Stimulated activated CD4-positive, alpha-beta T cell treated with anti-CD3 and anti-CD28 coated beads, Interleukin-2, amount 100 ng/mL, for 4 hours (primary cell): ENCODE results near the gene TACR2.
A peak's percentile ranks its signal among the peaks of the same experiment; 100 is the strongest.

Experiments used
- DNase-seq: peaks from one replicate; pipeline ENCODE4 v3.0.0-alpha.2; 2020; ENCODE audit warnings: low read depth

The TACR2 gene

DNA sequence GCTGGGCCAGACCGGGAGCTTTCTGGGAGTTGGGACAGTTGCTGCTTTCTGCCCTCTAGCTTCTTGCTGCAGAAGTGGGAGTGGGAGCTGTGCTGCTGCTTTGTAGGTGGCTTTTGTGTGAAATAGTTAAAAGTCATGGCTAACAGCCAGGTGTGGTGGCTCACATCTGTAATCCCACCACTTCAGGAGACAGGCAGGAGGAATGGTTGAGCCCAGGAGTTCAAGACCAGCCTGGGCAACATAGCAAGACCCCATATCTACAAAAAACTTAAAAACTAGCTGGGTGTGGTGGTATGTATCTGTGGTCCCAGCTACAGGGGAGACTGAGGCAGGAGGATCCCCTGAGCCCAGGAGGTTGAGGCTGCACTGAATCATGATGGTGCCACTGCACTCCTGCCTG, 13.7 kb downstream of the TACR2 start:
- no peak for DNase-seq

DNA sequence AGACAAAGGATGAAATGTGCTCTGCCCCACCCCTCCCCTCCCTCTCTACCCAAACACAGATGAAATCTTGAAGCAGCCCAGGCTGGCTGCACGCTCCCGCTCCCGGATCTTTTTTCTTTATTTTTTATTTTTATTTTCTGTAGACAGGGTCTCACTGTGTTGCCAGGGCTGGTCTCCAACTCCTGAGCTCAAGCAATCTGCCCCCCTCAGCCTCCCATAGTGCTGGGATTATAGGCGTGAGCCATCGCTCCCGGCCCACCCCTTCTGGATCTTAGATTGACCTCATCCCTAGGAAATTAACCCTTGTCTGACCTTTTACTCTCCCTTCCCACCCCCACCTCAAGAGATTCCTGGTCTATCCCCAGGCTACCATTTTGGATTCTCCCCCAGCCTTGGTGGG, 14.3 kb downstream of the TACR2 start:
- no peak for DNase-seq

DNA sequence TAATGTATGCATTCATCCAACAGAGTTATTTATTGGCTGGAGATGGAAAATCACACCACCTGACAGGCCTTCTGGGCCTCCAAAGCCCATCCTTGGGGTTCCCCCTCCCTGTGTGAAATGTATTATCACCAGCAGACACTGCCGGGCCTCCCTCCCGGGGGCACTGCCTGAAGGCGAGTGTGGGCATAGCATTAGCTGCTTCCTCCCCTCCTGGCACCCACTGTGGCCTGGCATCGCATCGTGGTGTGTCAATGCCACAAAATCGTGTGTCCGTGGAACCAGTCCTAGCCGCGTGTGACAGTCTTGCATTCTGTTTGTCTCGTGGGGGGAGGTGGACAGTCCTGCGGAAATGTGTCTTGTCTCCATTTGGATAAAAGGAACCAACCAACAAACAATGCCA, 15.3 kb downstream of the TACR2 start:
- no peak for DNase-seq

DNA sequence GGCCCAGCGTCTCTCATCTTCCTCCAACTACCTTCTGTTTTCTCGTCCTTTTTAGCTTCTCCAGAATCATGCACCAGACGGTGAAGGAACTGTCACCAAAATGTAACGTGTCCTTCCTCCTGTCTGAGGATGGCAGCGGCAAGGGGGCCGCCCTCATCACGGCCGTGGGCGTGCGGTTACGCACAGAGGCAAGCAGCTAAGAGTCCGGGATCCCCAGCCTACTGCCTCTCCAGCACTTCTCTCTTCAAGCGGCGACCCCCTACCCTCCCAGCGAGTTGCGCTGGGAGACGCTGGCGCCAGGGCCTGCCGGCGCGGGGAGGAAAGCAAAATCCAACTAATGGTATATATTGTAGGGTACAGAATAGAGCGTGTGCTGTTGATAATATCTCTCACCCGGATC, 15.8 kb downstream of the TACR2 start:
- DNase-seq = no peak

DNA sequence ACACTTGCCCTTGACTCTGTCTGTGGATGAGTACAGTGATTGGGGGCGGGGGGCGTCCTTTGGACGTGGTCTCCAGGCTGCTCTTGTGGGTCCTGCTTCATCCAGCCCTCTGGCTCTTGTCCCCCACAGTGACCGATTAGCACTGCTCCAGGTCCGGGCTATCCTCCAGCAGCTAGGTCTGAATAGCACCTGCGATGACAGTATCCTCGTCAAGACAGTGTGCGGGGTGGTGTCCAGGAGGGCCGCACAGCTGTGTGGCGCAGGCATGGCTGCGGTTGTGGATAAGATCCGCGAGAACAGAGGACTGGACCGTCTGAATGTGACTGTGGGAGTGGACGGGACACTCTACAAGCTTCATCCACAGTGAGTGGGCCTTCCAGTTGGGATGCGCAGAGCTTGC, 18.3 kb downstream of the TACR2 start:
- DNase-seq = no peak

DNA sequence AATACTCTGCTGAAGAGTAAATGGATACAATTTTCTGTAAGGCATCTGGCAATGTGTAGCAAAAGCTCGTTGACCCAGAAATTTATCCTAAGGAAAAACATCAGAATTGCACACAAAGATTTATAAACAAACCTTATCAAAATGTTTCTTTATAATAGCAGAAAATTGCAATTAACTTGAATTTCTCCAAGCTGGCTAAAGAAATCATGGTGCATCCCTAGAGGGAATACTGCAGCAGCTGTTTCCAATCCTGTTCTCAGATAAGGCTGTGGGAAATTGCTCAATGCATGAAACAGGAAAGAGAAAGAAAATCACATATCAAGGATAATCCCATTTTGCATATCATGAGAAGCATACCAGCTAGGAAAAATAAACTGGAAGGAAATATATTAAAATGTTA, 18.7 kb downstream of the TACR2 start:
- no peak for DNase-seq

DNA sequence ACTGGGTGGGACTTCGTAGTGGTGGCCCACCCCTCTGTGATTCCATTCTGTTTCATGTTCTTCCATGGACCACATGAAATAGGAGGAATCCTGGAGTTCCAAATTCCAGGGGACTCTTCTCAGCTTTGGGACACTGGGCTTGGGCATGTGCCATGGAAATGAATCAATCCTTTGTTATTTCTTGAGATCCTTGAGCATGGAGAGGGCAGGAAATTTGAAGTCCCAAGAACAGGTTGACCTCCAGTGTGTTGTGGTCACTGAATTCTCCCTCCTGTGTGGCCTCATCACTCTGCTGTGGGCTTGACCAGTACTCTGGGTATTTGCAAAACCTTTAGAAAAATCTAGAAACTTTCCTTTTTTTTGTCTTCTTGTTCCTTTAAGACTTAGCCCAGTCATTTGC, 22.7 kb downstream of the TACR2 start:
- DNase-seq = no peak

DNA sequence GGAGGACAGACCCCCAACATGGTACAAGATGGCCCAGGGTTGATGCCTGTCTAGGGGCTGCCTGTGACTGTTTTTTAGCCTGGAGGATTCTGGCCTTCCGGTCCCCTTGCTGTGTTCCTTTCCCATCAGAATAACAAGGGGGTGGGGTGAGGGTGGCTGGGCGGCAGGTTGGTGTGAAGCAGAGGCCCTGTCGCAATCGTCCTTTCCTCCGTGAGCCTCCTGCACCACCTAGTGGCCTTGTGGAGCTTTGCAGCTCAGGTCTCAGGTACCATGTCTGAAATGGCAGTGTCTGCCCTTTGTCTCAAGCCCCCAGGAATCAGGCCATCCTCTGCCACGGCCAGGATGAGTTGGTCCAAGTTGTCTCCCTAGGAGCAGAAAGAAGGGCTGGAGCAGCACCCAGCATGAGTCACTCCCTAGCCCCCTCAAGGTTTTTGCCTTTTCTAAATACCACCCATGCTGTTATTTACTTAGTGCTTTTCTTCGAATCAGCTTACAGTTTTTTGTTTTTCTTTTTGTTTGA, 24.2 kb downstream of the TACR2 start:
- DNase-seq = peak; percentile 68

DNA sequence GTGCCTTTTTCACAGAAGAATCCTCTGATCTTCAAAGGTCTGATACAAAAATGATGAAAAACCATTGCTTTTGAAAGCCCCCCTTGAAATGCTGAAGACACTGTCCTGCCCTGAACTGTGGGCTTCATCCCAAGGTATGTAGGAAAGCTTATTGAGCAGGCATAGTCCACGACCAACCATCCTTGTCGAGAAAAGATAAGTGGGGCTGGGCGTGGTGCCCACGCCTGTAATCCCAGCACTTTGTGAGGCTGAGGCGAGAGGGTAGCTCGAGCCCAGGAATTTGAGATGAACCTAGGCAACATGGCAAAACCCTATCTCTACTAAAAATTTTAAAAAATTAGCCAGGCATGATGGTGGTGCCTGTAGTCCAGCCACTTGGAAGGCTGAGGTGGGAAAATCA, 25.6 kb downstream of the TACR2 start:
- no peak for DNase-seq

DNA sequence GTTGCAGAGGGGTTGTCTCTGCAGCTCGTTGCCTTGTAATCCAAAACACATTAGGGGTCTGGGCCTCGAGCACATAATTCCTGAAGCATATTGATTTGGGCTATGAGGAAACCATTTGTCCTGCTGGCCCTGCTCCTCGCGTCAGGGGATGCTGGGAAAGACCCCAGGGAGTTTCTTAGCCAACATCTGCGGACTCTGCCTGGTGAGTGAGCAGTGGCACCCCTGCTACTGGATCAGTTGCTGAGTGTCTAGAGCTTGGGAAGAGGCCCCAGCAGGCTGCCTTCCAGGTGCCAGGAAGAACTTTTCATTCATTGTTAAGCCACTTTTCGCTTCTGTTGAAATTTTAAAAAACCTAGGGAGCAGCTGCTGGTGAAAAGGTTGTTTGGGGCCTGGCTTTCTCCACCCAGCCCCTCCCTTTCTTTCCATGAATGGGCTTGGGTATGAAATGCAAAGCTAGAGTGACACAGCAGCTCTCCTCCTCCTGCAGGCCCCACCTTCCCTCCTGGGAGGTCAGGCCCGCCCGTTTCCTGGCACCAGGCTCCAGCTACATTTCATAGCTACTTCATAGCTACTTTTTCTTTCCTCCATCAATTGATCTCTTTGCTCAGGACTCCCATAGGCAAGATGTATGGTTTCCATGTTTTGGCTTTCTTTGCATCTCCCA, 26.8 kb downstream of the TACR2 start:
- DNase-seq = no peak

DNA sequence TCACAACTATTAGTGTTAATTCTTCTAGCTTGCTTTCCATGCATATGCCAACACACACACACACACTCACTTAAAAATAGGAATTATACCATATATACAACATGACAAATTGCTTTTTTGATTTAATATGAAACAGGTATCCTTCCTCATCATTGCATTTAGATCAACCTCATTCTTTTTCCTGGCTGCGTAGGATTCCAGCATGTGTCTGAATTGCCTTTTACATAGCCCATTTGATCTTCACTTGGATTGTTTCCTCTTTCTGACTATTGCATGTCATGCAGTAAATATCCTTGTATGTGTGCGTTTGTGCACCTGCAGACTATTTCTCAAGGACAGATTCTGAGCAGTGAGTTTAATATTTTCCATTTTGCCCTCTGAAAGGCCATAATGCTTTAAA, 28.2 kb downstream of the TACR2 start:
- no peak for DNase-seq

DNA sequence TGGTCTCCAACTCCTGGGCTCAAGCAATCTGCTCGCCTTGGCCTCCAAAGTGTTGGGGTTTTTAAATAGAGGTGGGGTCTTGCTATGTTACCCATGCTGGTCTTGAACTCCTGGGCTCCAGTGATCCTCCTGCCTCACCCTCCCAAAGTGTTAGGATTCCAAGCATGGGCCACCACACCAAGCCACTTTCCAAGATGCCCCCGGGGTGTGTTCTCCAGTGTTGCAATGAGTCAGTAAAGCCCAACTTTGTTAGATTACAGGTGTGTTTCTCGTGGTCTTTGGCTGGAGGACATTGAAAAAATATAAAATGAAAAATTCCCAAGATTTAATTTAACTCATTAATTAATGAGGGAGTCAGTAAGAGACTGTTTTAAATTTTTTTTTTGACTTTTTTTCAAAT, 29.2 kb downstream of the TACR2 start:
- DNase-seq = no peak

DNA sequence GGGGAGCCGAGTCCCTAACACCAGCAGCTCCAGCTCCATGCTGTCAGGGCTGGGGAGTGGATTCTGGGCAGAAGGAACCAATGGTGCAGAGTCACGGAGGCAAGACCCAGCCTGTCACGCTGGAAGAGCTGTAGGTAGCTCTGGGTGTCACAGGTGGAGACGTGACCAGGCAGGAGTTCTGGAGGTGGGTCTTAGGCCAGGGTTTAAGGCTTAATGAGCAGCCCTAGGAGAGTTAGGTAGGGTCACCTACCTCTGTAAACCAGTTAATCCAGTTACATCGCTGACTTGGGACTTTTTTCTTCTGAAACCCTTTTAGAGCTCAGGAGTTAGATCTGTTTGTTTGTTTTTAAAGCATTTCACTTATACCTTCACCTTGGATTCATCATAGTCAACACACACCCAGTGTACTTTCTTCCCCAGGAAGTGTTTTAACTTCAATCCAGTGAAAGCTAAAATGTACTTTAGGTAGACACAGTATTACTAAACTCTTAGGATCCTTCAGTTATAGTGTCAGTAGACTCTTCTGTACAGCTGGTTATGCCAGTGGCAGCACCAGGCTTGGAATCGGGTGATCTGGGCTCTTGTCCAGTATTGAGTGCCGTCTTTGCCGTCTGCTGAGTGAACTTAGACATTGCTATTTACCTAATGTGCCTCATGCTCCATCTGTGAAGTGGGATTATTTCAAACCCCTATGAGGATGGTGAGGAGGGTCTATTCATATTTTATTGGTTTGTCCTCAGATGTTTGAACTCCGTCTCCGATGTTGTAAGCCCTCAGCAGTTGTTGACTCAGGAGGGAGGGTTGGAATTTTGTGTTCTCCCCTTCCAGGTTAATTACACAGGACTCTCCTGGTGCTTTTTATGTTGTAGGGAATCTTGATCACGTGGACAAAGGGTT, 31.0 kb downstream of the TACR2 start:
- DNase-seq = no peak

DNA sequence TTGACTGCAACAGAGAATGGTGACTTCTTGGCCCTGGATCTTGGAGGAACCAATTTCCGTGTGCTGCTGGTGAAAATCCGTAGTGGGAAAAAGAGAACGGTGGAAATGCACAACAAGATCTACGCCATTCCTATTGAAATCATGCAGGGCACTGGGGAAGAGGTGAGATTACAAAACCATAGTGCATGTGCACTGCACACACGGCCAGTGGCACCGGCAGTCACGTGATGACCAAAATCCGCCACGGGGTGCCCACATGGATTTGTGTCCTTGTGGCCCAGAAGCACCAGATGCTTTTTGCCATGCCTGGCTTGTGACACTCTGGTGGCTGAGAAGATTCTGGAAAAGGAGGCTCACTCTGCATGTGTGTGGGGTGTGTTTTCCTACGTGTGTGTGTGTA, 32.4 kb downstream of the TACR2 start:
- DNase-seq = no peak

DNA sequence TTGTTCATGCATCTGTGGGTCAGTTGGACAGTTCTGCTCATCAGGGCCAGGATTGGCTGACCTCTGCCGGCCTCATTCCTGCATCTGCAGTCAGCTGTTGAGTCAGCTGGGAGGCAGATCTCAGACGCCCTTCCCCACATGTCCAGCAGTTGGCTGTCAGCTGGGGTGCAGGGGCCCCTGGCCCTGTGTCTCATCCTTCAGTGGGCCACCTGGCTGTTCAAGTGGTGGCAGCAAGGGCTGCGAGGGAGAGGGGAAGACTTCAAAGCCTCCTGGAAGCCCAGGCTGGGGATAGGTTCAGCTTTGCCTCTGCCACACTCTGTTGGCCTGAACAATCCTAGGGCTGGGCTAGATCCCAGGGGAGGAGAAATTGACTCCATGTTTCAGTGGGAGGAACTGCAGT, 33.2 kb downstream of the TACR2 start:
- DNase-seq = no peak

DNA sequence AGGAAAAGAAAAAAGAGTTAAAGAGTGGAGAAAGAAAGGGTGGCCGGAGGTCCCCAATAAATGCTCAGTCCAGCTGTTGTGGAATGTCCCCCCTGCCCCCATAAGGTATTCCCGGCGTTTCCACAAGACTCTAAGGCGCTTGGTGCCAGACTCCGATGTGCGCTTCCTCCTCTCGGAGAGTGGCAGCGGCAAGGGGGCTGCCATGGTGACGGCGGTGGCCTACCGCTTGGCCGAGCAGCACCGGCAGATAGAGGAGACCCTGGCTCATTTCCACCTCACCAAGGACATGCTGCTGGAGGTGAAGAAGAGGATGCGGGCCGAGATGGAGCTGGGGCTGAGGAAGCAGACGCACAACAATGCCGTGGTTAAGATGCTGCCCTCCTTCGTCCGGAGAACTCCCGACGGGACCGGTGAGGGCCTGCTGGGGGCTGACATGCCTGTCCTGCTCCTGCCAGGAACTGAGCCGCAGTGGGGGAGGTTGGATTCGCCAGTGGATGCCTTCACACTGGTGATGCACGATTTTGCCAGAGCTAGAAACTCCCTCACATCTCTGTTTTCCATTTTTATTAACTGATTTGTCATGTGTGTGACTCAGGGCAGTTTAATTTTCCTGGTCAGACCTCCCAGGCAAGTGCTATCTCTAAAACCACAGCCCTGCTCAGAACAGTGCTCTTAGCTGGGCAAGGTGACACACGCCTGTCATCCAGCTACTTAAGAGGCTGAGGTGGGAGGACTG, 34.2 kb downstream of the TACR2 start:
- no peak for DNase-seq

DNA sequence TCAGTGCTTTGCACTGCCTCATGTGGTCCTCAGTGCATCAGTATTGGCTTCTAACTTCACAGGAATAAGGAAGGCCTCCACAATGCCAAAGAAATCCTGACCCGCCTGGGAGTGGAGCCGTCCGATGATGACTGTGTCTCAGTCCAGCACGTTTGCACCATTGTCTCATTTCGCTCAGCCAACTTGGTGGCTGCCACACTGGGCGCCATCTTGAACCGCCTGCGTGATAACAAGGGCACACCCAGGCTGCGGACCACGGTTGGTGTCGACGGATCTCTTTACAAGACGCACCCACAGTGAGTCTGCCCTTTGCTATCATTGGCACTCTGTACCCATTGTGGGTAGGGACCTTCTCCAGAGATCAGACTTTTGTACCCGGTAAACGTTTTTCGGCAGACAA, 36.9 kb downstream of the TACR2 start:
- no peak for DNase-seq

DNA sequence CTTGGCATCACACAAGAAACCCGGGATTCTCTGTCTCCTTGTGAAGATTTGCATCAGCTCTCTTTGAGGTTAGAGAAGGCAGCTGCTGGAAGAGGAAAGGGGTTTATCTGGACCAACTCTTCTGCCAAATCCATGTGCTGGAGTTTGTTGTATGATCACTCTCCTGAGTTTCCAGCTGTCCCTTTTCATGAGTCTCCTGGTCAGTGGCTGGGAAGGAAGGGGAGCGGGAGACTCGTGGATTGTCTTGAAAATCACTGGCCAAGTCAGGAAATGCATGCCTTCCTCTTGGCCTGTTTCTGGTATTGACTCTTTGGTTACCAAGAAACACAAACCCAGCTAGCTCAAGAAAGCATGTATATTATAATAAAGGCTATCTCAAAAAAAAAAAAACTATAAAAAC, 38.8 kb downstream of the TACR2 start:
- no peak for DNase-seq

DNA sequence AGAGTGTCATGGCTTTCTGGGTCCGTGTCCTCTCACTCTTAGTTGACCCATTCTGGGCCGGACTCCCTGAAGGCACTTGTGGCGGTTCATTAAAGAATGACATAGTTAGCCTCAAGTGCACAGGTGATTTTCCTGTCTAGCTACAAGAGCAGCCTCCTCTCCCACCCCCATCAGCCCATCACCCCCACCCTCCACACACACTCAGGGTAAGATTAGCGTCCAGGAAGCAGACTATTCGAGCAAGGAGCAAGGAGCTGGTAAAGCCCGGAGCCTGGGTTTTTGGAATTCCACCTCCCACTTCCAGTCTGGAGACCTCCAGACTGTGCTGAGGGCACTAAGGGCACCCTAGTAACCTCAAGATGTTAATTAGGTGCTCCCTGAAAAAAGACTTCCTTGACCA, 39.5 kb downstream of the TACR2 start:
- no peak for DNase-seq

DNA sequence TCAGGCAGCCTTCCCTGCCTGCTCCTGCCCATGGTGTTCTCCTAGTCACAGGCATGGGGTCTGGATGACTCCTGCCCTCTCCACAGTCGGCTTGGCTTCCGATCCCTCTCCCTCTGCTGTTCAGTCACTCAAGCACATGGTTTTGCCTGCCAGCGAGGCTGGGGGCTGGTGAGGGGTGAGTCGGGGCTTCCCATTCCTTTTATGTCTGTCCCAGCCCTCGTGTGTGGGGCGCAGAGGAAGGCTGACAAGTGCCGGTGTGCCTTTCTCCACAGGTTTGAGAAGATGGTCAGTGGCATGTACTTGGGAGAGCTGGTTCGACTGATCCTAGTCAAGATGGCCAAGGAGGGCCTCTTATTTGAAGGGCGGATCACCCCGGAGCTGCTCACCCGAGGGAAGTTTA, 40.1 kb downstream of the TACR2 start:
- DNase-seq = no peak

DNA sequence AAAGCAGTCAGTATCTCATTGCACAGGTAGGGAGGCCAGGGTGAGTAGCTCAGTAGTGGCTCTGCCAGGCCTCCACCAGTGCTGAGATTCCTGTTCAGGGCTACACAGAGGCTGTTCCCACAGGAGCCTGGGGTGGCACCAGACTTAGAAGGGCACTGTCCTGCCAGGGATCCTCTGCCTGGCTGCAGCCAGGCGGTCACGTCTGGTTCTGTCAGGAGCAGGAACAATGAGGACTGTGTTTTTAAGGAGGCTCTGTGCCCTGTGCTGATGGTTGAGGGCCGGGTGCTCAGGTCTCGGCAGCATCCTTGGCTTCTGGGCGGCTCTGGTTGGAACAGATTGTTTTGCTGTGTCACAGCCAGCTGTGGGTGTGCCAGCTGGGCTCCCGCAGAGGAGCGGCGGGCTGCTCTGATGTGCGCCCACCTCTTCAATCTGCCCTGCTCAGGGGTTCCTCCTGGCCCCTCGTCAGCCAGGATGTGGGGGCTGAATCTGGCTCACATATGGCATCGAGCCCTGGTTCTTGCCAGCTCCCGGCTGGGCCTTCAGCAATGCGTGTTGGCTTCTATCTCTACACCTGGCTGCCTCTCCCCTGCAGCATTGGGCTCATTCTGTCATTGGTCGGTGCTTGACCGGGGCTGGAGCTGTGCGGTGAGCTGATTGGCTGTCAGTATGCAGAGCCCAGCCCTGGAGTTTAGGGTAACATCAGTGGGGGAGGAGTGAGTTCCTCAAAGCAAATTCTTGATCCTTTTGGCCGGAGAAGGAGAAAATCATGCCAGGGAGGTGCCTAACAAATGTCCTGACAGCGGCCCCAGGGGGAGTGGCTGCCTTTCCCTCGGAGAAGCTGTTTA, 41.2 kb downstream of the TACR2 start:
- no peak for DNase-seq

DNA sequence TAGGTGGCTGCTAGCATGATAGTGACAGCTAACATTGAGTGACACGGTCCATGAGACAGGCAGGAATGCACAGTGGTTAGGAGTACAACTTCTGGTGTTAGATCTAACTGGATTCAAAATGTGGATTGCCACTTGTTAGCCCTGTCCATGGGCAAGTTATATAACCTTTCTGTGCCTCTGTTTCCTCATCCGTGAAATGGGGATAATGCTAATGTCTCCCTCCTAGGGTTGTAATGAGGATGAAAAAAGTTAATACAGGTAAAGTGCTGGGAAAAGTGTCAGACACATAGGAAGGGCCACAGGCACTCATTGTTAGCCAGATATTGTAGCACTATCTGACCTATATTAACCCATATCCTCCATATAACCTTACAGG, 41.8 kb downstream of the TACR2 start:
- no peak for DNase-seq
